ENCODE results near the gene SPIRE2. TPM values are rescaled to one million over a fixed set of nuclear protein-coding genes. Genes with fewer than 3 reads are reported as not detected.

The SPIRE2 gene
- total and polyA plus RNA-seq, 2 of the 13 experiments (the other 11 are each of a cell fraction or from before 2014, with no cell fraction given) = 13.3 to 37.5 TPM

DNA sequence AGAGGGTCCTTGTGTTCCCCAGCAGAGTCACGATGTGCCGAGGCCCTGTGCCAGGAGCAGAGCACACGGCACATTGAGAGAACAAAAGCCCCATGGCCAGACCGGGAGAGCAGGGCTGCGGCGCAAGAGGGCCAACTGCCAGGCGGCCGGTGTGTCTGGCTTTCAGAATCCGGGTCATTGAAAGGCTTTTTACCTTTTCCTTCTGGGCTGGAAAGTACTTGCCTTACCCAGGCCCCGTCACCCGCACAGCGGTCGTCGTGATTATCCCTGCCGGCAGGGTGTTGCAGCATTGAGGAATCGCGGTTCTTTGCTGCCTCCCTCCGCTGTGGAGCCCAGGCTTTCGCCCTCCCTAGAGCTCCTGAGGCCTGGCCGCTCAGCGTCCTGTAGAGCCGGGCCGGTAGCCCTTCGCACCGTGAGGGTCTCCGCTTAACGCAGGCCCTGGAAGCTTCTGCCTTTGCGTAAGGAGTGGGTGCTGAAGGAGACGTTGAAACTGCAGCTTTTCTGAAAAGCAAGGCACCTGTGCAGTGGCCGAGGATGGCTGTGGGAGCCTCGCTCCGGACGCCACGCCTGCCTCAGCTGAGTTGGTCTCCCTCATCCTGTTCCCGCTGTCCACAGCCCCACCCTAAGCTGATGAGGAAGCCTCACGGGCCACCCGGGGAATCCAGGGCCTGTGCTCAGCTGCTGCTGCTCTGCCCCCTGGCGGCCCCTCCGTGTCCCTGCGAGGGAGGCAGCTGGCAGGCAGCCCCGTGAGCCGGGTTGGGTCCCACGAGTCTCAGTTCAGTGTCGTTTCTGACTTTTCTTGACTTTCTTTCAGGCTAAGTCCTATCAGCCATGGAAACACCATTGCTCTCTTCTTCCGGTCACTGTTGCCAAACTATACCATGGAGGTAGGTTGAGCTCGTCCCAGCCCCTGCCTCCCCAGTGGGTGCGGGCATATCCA, 81.8 kb downstream of the SPIRE2 start (continued):
- TF ChIP-seq, protein P1, sequence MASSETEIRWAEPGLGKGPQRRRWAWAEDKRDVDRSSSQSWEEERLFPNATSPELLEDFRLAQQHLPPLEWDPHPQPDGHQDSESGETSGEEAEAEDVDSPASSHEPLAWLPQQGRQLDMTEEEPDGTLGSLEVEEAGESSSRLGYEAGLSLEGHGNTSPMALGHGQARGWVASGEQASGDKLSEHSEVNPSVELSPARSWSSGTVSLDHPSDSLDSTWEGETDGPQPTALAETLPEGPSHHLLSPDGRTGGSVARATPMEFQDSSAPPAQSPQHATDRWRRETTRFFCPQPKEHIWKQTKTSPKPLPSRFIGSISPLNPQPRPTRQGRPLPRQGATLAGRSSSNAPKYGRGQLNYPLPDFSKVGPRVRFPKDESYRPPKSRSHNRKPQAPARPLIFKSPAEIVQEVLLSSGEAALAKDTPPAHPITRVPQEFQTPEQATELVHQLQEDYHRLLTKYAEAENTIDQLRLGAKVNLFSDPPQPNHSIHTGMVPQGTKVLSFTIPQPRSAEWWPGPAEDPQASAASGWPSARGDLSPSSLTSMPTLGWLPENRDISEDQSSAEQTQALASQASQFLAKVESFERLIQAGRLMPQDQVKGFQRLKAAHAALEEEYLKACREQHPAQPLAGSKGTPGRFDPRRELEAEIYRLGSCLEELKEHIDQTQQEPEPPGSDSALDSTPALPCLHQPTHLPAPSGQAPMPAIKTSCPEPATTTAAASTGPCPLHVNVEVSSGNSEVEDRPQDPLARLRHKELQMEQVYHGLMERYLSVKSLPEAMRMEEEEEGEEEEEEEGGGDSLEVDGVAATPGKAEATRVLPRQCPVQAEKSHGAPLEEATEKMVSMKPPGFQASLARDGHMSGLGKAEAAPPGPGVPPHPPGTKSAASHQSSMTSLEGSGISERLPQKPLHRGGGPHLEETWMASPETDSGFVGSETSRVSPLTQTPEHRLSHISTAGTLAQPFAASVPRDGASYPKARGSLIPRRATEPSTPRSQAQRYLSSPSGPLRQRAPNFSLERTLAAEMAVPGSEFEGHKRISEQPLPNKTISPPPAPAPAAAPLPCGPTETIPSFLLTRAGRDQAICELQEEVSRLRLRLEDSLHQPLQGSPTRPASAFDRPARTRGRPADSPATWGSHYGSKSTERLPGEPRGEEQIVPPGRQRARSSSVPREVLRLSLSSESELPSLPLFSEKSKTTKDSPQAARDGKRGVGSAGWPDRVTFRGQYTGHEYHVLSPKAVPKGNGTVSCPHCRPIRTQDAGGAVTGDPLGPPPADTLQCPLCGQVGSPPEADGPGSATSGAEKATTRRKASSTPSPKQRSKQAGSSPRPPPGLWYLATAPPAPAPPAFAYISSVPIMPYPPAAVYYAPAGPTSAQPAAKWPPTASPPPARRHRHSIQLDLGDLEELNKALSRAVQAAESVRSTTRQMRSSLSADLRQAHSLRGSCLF (CRISPR knock-in tag; IDR thresholded peaks at IDR 0.05; ENCODE audit: borderline replicate concordance) = no peak
- TF ChIP-seq ZNF773 (CRISPR knock-in tag; IDR thresholded peaks at IDR 0.05; ENCODE audit: borderline replicate concordance) (no peak), HDAC2 (CRISPR knock-in tag; IDR thresholded peaks at IDR 0.05) (no peak; the same call in 1 of the 2 replicates), ZNF768 (CRISPR knock-in tag; IDR thresholded peaks at IDR 0.05) (0 out of 2 replicates have a peak, but pooled peaks have one; percentile 4), HCFC1 (IDR thresholded peaks at IDR 0.05; ENCODE audit: low read depth, low read length) (no peak), ZNF10 (CRISPR knock-in tag; IDR thresholded peaks at IDR 0.05; ENCODE audit: borderline replicate concordance, low read depth) (no peak), RFX5 (IDR thresholded peaks at IDR 0.05; ENCODE audit: low read depth, low read length) (no peak), DNMT1 (CRISPR knock-in tag; IDR thresholded peaks at IDR 0.05) (no peak; the same call in none of the 2 replicates), RXRB (CRISPR knock-in tag; IDR thresholded peaks at IDR 0.05; ENCODE audit: borderline replicate concordance) (0 out of 2 replicates have a peak, but pooled peaks have one; percentile 18), TOPORS (CRISPR knock-in tag; IDR thresholded peaks at IDR 0.05) (no peak), PHF21A (CRISPR knock-in tag; IDR thresholded peaks at IDR 0.05) (no peak), CREB1 (IDR thresholded peaks at IDR 0.05) (no peak), CREB1 (CRISPR knock-in tag; IDR thresholded peaks at IDR 0.05) (no peak), ZC3H13 (CRISPR knock-in tag; IDR thresholded peaks at IDR 0.05) (no peak), ZNF484 (CRISPR knock-in tag; IDR thresholded peaks at IDR 0.05; ENCODE audit: borderline replicate concordance, low read depth) (no peak)
- TF ChIP-seq, protein P2, sequence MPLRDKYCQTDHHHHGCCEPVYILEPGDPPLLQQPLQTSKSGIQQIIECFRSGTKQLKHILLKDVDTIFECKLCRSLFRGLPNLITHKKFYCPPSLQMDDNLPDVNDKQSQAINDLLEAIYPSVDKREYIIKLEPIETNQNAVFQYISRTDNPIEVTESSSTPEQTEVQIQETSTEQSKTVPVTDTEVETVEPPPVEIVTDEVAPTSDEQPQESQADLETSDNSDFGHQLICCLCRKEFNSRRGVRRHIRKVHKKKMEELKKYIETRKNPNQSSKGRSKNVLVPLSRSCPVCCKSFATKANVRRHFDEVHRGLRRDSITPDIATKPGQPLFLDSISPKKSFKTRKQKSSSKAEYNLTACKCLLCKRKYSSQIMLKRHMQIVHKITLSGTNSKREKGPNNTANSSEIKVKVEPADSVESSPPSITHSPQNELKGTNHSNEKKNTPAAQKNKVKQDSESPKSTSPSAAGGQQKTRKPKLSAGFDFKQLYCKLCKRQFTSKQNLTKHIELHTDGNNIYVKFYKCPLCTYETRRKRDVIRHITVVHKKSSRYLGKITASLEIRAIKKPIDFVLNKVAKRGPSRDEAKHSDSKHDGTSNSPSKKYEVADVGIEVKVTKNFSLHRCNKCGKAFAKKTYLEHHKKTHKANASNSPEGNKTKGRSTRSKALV (CRISPR knock-in tag; IDR thresholded peaks at IDR 0.05) = no peak
- TF ChIP-seq, protein P3, sequence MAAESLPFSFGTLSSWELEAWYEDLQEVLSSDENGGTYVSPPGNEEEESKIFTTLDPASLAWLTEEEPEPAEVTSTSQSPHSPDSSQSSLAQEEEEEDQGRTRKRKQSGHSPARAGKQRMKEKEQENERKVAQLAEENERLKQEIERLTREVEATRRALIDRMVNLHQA (CRISPR knock-in tag; IDR thresholded peaks at IDR 0.05) = no peak
- TF ChIP-seq, protein P4, sequence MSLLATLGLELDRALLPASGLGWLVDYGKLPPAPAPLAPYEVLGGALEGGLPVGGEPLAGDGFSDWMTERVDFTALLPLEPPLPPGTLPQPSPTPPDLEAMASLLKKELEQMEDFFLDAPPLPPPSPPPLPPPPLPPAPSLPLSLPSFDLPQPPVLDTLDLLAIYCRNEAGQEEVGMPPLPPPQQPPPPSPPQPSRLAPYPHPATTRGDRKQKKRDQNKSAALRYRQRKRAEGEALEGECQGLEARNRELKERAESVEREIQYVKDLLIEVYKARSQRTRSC (CRISPR knock-in tag; IDR thresholded peaks at IDR 0.05; ENCODE audit: low read depth) = no peak
- TF ChIP-seq, protein P5, sequence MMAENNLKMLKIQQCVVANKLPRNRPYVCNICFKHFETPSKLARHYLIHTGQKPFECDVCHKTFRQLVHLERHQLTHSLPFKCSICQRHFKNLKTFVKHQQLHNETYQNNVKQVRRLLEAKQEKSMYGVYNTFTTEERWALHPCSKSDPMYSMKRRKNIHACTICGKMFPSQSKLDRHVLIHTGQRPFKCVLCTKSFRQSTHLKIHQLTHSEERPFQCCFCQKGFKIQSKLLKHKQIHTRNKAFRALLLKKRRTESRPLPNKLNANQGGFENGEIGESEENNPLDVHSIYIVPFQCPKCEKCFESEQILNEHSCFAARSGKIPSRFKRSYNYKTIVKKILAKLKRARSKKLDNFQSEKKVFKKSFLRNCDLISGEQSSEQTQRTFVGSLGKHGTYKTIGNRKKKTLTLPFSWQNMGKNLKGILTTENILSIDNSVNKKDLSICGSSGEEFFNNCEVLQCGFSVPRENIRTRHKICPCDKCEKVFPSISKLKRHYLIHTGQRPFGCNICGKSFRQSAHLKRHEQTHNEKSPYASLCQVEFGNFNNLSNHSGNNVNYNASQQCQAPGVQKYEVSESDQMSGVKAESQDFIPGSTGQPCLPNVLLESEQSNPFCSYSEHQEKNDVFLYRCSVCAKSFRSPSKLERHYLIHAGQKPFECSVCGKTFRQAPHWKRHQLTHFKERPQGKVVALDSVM (CRISPR knock-in tag; IDR thresholded peaks at IDR 0.05) = no peak

Measured in HepG2 (cell line).